GM19468 (cell line): ENCODE data around the gene GTF3C5.

Experiments
- ATAC-seq: cut with Tn5 transposase; IDR thresholded peaks from one replicate; pipeline ENCODE4 v1.9.1; 2021; ENCODE audit warnings: mild to moderate bottlenecking, moderate library complexity, moderate number of reproducible peaks; ENCODE audit not compliant: unreplicated experiment; ENCODE audit errors: extremely low read depth

GTF3C5 gene

DNA sequence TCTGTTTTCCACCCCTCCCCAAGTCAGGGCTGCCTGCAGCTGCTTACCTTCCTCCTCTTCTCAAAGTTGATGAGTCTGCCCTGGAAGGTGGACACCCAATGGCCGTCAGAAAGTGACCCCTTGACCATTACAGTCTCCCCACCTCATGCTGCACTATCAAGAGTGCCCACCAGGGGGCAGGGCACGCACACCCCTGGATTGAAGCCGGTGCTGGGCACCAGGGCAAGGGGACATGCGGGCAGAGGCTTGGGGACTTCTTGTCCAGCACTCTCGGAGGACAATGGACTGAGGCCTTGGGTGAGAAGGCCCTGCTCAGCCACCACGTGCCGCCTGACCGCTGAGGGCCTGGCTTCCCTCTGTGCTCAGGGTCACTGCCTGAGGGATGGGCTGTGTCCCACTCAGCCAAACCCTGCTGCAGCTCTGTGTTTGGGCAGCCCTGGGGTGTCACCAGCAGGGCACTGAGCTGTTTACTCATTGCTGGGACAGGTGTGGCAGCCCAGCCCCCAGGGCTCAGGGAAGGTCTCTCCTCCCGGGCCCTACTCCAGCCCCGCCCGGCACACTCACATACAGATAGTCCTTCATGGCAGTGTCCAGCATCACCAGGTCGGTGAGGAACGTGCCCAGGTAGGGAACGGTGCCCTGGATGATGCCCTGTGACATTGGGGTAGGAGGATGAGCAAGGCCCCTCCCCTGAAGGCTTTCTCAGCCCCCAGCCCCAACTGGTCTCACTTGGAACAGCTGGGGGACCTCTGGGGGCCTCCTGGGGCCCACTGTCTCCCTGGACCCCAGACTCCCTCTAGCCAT, 72.6 kb downstream of the GTF3C5 start:
- no peak for ATAC-seq

DNA sequence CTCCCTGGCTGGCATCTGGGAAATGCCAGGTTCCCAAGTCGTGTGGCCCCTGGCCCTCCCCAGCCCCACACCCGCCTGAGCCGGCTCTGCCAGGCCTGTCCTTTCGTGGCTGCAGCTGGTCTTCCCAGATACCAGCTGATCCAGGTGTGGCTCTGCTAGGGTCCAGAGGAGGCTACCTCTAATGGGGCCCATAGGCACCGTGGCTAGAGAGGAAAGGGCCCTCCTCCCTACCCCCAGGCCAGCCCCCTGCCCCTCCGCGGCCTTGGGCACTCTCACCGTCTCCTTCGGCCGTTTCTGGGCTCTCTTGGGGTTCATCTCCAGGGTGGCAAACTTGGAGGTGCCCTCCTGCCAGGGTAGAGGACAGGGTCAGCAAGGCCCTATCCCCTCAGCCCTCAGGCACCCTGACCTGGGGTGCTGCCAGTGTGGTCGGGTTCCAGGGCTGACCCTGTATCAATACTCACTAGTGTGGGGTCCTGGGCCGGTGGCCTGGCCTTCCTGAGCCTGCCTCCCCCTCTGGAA, 73.2 kb downstream of the GTF3C5 start:
- ATAC-seq: no peak

DNA sequence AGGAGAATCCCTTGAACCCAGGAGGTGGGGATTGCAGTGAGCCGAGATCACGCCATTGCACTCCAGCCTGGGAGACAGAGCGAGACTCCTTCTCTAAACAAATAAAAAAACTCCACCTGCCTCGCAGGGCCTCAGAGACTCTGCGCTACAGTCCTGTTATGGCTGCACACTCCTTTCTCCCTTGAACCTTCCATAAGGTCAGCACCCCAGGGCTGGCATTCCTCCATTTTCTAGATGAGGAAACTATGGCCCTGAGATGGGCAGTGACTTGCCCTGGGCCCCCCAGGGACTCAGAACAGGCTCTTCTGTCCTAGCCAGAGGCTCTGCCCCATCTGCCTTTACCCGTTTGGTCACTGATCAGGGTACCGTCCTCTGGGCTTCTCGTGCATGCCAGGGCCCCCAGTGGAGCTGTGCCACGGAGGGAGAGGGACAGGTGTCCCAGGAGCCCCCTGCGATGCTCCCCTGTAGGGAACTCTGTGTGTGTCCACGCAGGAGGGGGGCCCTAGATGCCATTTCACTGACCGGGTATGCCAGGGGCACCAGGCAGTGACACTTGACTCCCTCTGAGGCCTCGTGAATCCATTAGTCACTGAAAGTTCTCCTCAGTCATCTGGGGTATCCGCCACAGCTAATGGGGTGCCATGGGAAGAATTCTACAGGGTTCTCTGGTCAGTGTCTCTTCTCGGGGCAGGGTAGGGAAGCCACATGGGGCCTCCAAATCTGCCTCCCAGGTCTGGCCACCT, 74.1 kb downstream of the GTF3C5 start:
- ATAC-seq: no peak

DNA sequence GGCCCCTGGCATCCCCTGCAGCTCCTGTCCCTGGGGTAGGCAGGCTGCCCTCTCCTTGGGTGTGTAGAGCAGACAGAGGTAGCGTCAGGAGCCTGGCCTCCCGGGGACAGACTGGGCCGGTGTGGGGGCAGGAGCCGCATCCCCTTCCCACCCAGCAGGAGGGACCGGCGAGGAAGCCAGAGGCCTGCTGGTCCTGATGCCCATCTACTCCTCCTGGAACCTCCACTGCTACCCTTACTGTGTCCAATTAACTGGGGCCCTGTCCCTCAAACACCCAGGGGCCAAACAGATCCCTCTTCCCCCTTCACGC, 74.6 kb downstream of the GTF3C5 start:
- no peak for ATAC-seq

DNA sequence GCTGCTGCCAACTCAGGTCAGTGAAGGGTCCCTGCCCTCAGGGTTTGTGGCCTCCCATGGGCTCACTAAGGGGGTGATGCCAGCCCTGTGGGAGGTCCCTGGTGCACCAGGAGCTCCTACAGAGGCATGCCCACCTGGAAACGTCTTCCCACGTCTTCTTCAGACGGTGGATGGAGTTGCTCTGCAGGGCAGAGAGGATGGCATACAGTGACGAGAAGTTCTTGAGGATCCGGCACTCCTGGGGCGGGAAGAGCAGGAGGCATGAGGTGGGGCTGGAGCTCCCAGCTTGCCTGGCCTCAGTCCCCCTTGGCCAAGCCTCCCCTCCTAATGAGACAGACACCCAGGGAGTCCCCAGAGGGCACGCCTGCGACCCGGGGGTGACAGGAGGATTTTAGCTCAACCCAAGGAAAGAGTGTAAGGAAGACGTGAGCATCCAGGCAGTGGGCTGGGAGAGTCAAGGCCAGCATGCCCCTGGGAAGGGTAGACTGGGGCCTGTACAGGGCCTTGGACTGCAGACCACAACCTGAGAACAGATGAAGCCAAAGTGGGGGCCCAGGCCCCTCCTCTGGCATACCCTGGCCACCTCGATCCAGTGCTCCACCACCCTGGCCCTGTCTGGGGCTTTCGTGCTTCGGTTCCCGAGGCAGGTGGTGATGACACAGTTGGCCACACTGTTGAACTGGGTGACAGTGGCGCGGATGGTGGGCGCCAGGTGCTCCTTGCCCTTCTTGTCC, 75.9 kb downstream of the GTF3C5 start:
- no peak for ATAC-seq

DNA sequence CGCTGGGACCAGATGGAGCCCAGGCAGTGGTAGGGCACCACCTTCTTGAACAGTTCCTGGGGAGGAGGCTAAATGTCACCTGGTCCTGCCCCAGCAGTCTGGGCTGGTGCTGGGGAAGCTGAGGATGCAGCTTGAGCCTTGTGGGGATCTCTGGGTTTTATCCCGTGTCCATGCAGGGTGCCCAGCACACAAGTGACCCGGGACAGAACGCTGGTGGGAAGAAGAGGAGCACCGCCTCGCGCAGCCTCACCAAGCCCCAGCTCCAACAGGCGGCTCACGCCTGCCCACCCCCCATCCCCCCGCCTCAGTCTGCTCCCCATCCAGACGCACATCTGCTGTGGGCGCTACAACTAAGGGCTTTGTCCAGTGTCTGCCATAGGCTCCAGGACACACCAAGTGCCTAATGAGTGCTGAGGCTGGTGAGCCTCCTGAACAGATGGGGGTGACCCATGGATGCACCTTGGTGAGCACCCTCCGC, 76.5 kb downstream of the GTF3C5 start:
- ATAC-seq: no peak
